GM23338 (cell line): Measurements from ENCODE around the gene PCBP2. TPM values are rescaled to one million over a fixed set of nuclear protein-coding genes. Genes with fewer than 3 reads are reported as not detected.

Source experiments
- ATAC-seq: fragments of 200-7000 bp; cut with Tn5 transposase; 3 replicates; pipeline ENCODE4 v1.9.1; 2020
- DNase-seq: peaks from one replicate; pipeline ENCODE4 v3.0.0-alpha.2; 2015; ENCODE audit warnings: low spot score
- H2AFZ ChIP-seq: fragments of 200-600 bp; sonication (generic); 2 replicates; pipeline ENCODE4 v1.8.0; 2016; ENCODE audit warnings: antibody characterized with exemption, mild to moderate bottlenecking, moderate library complexity
- H3F3A ChIP-seq: fragments of 200-600 bp; sonication (generic); replicated peaks from 2 replicates; pipeline ENCODE4 v1.8.0; 2017; ENCODE audit warnings: antibody characterized with exemption, mixed run types, low read depth
- H3K27ac ChIP-seq: fragments of 200-600 bp; sonication (generic); 2 replicates; pipeline ENCODE4 v1.6.1; 2016; ENCODE audit warnings: low read depth
- H3K27me3 ChIP-seq: fragments of 200-600 bp; sonication (generic); 2 replicates; pipeline ENCODE4 v1.8.0; 2016; ENCODE audit warnings: mild to moderate bottlenecking, mixed run types, moderate library complexity; ENCODE audit not compliant: insufficient read depth
- H3K36me3 ChIP-seq: fragments of 200-600 bp; sonication (generic); 2 replicates; pipeline ENCODE4 v1.8.0; 2016; ENCODE audit warnings: mild to moderate bottlenecking; ENCODE audit not compliant: insufficient read depth
- H3K4me1 ChIP-seq: fragments of 200-600 bp; sonication (generic); 2 replicates; pipeline ENCODE4 v1.8.0; 2016; ENCODE audit warnings: mild to moderate bottlenecking, moderate library complexity; ENCODE audit not compliant: insufficient read depth
- H3K4me2 ChIP-seq: fragments of 200-600 bp; sonication (generic); 2 replicates; pipeline ENCODE4 v1.7.1; 2017; ENCODE audit warnings: mixed run types
- H3K4me3 ChIP-seq: fragments of 200-600 bp; sonication (generic); 2 replicates; pipeline ENCODE4 v1.6.1; 2016; ENCODE audit warnings: mixed run types
- H3K79me2 ChIP-seq: fragments of 200-600 bp; sonication (generic); replicated peaks from 2 replicates; pipeline ENCODE4 v1.8.0; 2017; ENCODE audit warnings: mild to moderate bottlenecking; ENCODE audit not compliant: insufficient read depth
- H3K9me2 ChIP-seq: fragments of 200-600 bp; sonication (generic); 2 replicates; pipeline ENCODE4 v1.8.0; 2017; ENCODE audit not compliant: insufficient read depth
- H4K20me1 ChIP-seq: fragments of 200-600 bp; sonication (generic); replicated peaks from 2 replicates; pipeline ENCODE4 v1.8.0; 2017; ENCODE audit warnings: mild to moderate bottlenecking; ENCODE audit not compliant: insufficient read depth
- H3K27ac Mint-ChIP-seq: 2 replicates; pipeline ENCODE4 v1.8.0; 2020; ENCODE audit warnings: inconsistent platforms, mild to moderate bottlenecking, moderate library complexity, mixed read lengths
- H3K27me3 Mint-ChIP-seq: 3 replicates; pipeline ENCODE4 v1.8.0; 2022; ENCODE audit warnings: low read depth, mild to moderate bottlenecking, moderate library complexity, mixed read lengths, inconsistent platforms; ENCODE audit not compliant: insufficient read depth, poor library complexity
- H3K36me3 Mint-ChIP-seq: 3 replicates; pipeline ENCODE4 v1.8.0; 2021; ENCODE audit warnings: low read depth, mild to moderate bottlenecking, inconsistent platforms, moderate library complexity, mixed read lengths
- H3K4me1 Mint-ChIP-seq: 3 replicates; pipeline ENCODE4 v1.8.0; 2020; ENCODE audit warnings: mild to moderate bottlenecking, inconsistent platforms, mixed read lengths
- H3K4me3 Mint-ChIP-seq: 3 replicates; pipeline ENCODE4 v1.8.0; 2021; ENCODE audit warnings: moderate library complexity, mild to moderate bottlenecking, inconsistent platforms, mixed read lengths
- H3K9me3 Mint-ChIP-seq: 3 replicates; pipeline ENCODE4 v1.8.0; 2020; ENCODE audit warnings: moderate library complexity, mild to moderate bottlenecking, inconsistent platforms, mixed read lengths
- CREB1 ChIP-seq: fragments of 250-450 bp; sonication (Bioruptor Pico); IDR thresholded peaks from 2 replicates; pipeline ENCODE4 v1.5.0; 2020; ENCODE audit warnings: low read depth, mild to moderate bottlenecking, moderate library complexity
- CTCF ChIP-seq, 2 experiments: fragments of 200-600 bp in 1 of 2; sonication (generic) in 1 of 2; conservative IDR thresholded peaks; 2 replicates each; pipeline versions ENCODE4 v1.5.1 to v1.6.1; 2016 to 2017; ENCODE audit warnings: antibody characterized with exemption in 2 of 2, low read depth in 2 of 2, mild to moderate bottlenecking in 2 of 2, moderate library complexity in 1 of 2
- ETS1 ChIP-seq: IDR thresholded peaks from 2 replicates; pipeline ENCODE4 v1.6.1; 2016; ENCODE audit warnings: antibody characterized with exemption
- EZH2 ChIP-seq: fragments of 200-600 bp; sonication (generic); IDR thresholded peaks from one replicate; pipeline ENCODE4 v1.8.0; 2017; ENCODE audit warnings: antibody characterized with exemption, mild to moderate bottlenecking, low read depth; ENCODE audit not compliant: unreplicated experiment
- EZH2phosphoT487 ChIP-seq: fragments of 200-600 bp; sonication (generic); IDR thresholded peaks from one replicate; pipeline ENCODE4 v1.8.1; 2018; ENCODE audit warnings: antibody characterized with exemption; ENCODE audit not compliant: unreplicated experiment
- JUNB ChIP-seq: IDR thresholded peaks from one replicate; pipeline ENCODE4 v1.6.1; 2016; ENCODE audit warnings: antibody characterized with exemption; ENCODE audit not compliant: unreplicated experiment
- NANOG ChIP-seq: IDR thresholded peaks from 2 replicates; pipeline ENCODE4 v1.6.1; 2016; ENCODE audit warnings: antibody characterized with exemption, borderline replicate concordance
- POLR2AphosphoS5 ChIP-seq: IDR thresholded peaks from 2 replicates; pipeline ENCODE4 v1.6.1; 2016; ENCODE audit warnings: antibody characterized with exemption, low read depth
- REST ChIP-seq: IDR thresholded peaks from one replicate; pipeline ENCODE4 v1.6.1; 2018; ENCODE audit warnings: antibody characterized with exemption; ENCODE audit not compliant: unreplicated experiment
- STAT1 ChIP-seq: IDR thresholded peaks from one replicate; pipeline ENCODE4 v1.6.1; 2016; ENCODE audit warnings: antibody characterized with exemption; ENCODE audit not compliant: unreplicated experiment
- ZNF114 ChIP-seq: fragments of 250-450 bp; sonication (Bioruptor Pico); IDR thresholded peaks from 2 replicates; pipeline ENCODE4 v1.5.0; 2020; ENCODE audit warnings: mild to moderate bottlenecking, moderate library complexity
- ZNF331 ChIP-seq: fragments of 250-450 bp; sonication (Bioruptor Pico); IDR thresholded peaks from 2 replicates; pipeline ENCODE4 v1.5.0; 2020; ENCODE audit warnings: low read depth, mild to moderate bottlenecking, moderate library complexity
- ZNF462 ChIP-seq: fragments of 250-450 bp; sonication (Bioruptor Pico); IDR thresholded peaks from 2 replicates; pipeline ENCODE4 v1.5.0; 2020; ENCODE audit warnings: mild to moderate bottlenecking, moderate library complexity
- polyA plus RNA-seq: library from polyadenylated mRNA; unstranded; fragments of >200 nt; fragmentation: Nextera tagmentation; extraction: Ambion mirVana; gene quantifications from 2 replicates; pipeline ENCODE4 v1.2.1, GENCODE V29; 2016
- total RNA-seq: library from RNA; depleted of rRNA; stranded (reverse); fragments of >200 nt; shearing (Covaris generic); gene quantifications from 2 replicates; pipeline ENCODE4 v1.2.3, GENCODE V29; 2014

The PCBP2 gene
- total and polyA plus RNA-seq, 2 experiments from 2014 or later, result 397 to 676 TPM

- Histone ChIP-seq H2AFZ (no peak overlapping the region), H3K79me2 (peaks cover 95% of the 10 kb centered on the region), H3K4me2 (no peak overlapping the region), H3K36me3 (peaks cover 97% of the 10 kb centered on the region), H4K20me1 (peaks cover 91% of the 10 kb centered on the region), H3F3A (peaks cover 68% of the 10 kb centered on the region), H3K9me2 (no peaks in the 10 kb centered on the region), H3K4me3 (no peak overlapping the region), H3K4me1 (peaks cover 11% of the 10 kb centered on the region; the same call in 1 of the 2 replicates), H3K27me3 (no peaks in the 10 kb centered on the region), H3K27ac (peak overlapping the region; percentile 67)
- no peak for TF ChIP-seq CREB1 (CRISPR knock-in tag)
- no peak for TF ChIP-seq ZNF114
- no peak for TF ChIP-seq NANOG
- TF ChIP-seq ETS1, result no peak
- TF ChIP-seq POLR2AphosphoS5, result no peak
- no peak for TF ChIP-seq ZNF462
- TF ChIP-seq ZNF331 (CRISPR knock-in tag), result no peak
- TF ChIP-seq EZH2, result no peak
- no peak for TF ChIP-seq JUNB
- TF ChIP-seq REST, result no peak
- TF ChIP-seq CTCF (conservative IDR thresholded peaks at IDR 0.05; ENCODE audit: low read depth in 2 of 2), result no peak
- TF ChIP-seq EZH2phosphoT487, result no peak
- no peak for TF ChIP-seq STAT1
- Mint-ChIP-seq H3K27ac (0 out of 2 replicates have a peak overlapping the region, but pooled peaks have one; percentile 16), H3K36me3 (peaks cover 100% of the 10 kb centered on the region), H3K4me1 (peaks cover 52% of the 10 kb centered on the region), H3K27me3 (peaks cover 2% of the 10 kb centered on the region), H3K4me3 (no peak overlapping the region), H3K9me3 (no peaks in the 10 kb centered on the region)
- ATAC-seq (peak; percentile 14), DNase-seq (no peak)
Observed at GRCh38 chr12:53463802-53464560, 12.1 kb downstream of the PCBP2 start.
